Measurements from ENCODE around the gene IVL. TPM values are rescaled to one million over a fixed set of nuclear protein-coding genes. Genes with fewer than 3 reads are reported as not detected.
A peak's percentile ranks its signal among the peaks of the same experiment; 100 is the strongest.

The IVL gene
- total and polyA plus RNA-seq, 4 donors, result 0.22 to 0.52 (median 0.31) TPM; not detected in 1

GRCh38 chr1:152932170-152932811 lies 23.9 kb downstream of the IVL start:
- peaks cover 0 to 2% (median 1%) of the 10 kb centered on the region in 4 donors for H3K9me3 ChIP-seq (ENCODE audit: control insufficient read depth in 4 of 4, insufficient read depth in 3 of 4, low read length in 3 of 4)
- no peak overlapping the region for H3K4me3 ChIP-seq
- no peak for TF ChIP-seq CTCF (IDR thresholded peaks at IDR 0.05; ENCODE audit: control extremely low read depth, extremely low read depth)
- 58 to 75% methylated on average over 4 of the region's 4 CpGs for WGBS, 2 donors
- no peaks in the 10 kb centered on the region for H3K27me3 ChIP-seq (ENCODE audit: control insufficient read depth in 3 of 3, insufficient read depth in 3 of 3, low read length in 2 of 3)
- no peak overlapping the region for H3K9ac ChIP-seq (ENCODE audit: insufficient read depth in 1 of 2, low read length in 2 of 2)
- H3K27ac ChIP-seq (ENCODE audit: low read depth in 1 of 2, low read length in 1 of 2), result no peak overlapping the region
- H3K4me1 ChIP-seq (ENCODE audit: control insufficient read depth in 5 of 5, insufficient read depth in 5 of 5, low read length in 5 of 5), result no peaks in the 10 kb centered on the region
- ATAC-seq (ENCODE audit: insufficient read depth, low FRiP score) (peak; percentile 11), DNase-seq (no peak)
- H3K36me3 ChIP-seq (ENCODE audit: control insufficient read depth in 4 of 4, insufficient read depth in 4 of 4, low read length in 4 of 4), result no peaks in the 10 kb centered on the region

- no peak for ATAC-seq (ENCODE audit: insufficient read depth, low FRiP score)
- 72 to 76% methylated on average over 2 of the region's 2 CpGs for WGBS, 2 donors
- no peak for TF ChIP-seq CTCF (IDR thresholded peaks at IDR 0.05; ENCODE audit: control extremely low read depth, extremely low read depth)
Observed at GRCh38 chr1:152933196-152933595, 24.9 kb downstream of the IVL start.

GRCh38 chr1:152940614-152941013 lies 32.3 kb downstream of the IVL start:
- TF ChIP-seq CTCF (IDR thresholded peaks at IDR 0.05; ENCODE audit: control extremely low read depth, extremely low read depth), result no peak
- H3K27ac ChIP-seq (ENCODE audit: low read depth in 1 of 2, low read length in 1 of 2), result no peak overlapping the region
- peaks cover 0 to 4% (median 0%) of the 10 kb centered on the region in 4 donors for H3K9me3 ChIP-seq (ENCODE audit: control insufficient read depth in 4 of 4, insufficient read depth in 3 of 4, low read length in 3 of 4)
- no peak for ATAC-seq (ENCODE audit: insufficient read depth, low FRiP score)
- no peaks in the 10 kb centered on the region for H3K4me1 ChIP-seq (ENCODE audit: control insufficient read depth in 5 of 5, insufficient read depth in 5 of 5, low read length in 5 of 5)
- no peak overlapping the region for H3K9ac ChIP-seq (ENCODE audit: insufficient read depth in 1 of 2, low read length in 2 of 2)
- H3K36me3 ChIP-seq (ENCODE audit: control insufficient read depth in 4 of 4, insufficient read depth in 4 of 4, low read length in 4 of 4), result no peaks in the 10 kb centered on the region
- no peak overlapping the region for H3K4me3 ChIP-seq
- WGBS, 2 donors, result 91 to 96% methylated on average over 1 of the region's 1 CpG
- H3K27me3 ChIP-seq (ENCODE audit: control insufficient read depth in 3 of 3, insufficient read depth in 3 of 3, low read length in 2 of 3), result no peaks in the 10 kb centered on the region
- no peak for DNase-seq

More at GRCh38 chr1:152933196-152933595, 24.9 kb downstream of the IVL start:
- no peak for DNase-seq
- H3K27me3 ChIP-seq (ENCODE audit: control insufficient read depth in 3 of 3, insufficient read depth in 3 of 3, low read length in 2 of 3), result no peaks in the 10 kb centered on the region
- H3K36me3 ChIP-seq (ENCODE audit: control insufficient read depth in 4 of 4, insufficient read depth in 4 of 4, low read length in 4 of 4), result no peaks in the 10 kb centered on the region
- no peak overlapping the region for H3K27ac ChIP-seq (ENCODE audit: low read depth in 1 of 2, low read length in 1 of 2)
- no peak overlapping the region for H3K9ac ChIP-seq (ENCODE audit: insufficient read depth in 1 of 2, low read length in 2 of 2)
- H3K4me3 ChIP-seq, result no peak overlapping the region
- no peaks in the 10 kb centered on the region for H3K4me1 ChIP-seq (ENCODE audit: control insufficient read depth in 5 of 5, insufficient read depth in 5 of 5, low read length in 5 of 5)
- H3K9me3 ChIP-seq (ENCODE audit: control insufficient read depth in 4 of 4, insufficient read depth in 3 of 4, low read length in 3 of 4), result peaks cover 0 to 2% (median 1%) of the 10 kb centered on the region in 4 donors
